ENCODE data around the gene TMEM175. TPM values are rescaled to one million over a fixed set of nuclear protein-coding genes. Genes with fewer than 3 reads are reported as not detected.

The TMEM175 gene
- total RNA-seq, 1 experiment from 2014 or later = 22.3 TPM

GRCh38 chr4:956531-957230 is 24.4 kb downstream of the TMEM175 start:
- no peaks in the 10 kb centered on the region for H3K27me3 Mint-ChIP-seq (ENCODE audit: insufficient read depth, unreplicated experiment)
- Histone ChIP-seq H3K4me3 (ENCODE audit: low read depth, low read length) (no peak overlapping the region), H3K27me3 (replicated peaks; ENCODE audit: control insufficient read depth, insufficient read depth, low read length) (no peaks in the 10 kb centered on the region), H3K36me3 (ENCODE audit: control insufficient read depth, insufficient read depth, low read length) (no peaks in the 10 kb centered on the region), H3K4me1 (no peaks in the 10 kb centered on the region), H3K9me3 (no peaks in the 10 kb centered on the region)
- no peak for DNase-seq
- H3K27ac Mint-ChIP-seq (ENCODE audit: unreplicated experiment) = no peak overlapping the region
- peaks cover 25% of the 10 kb centered on the region for H3K36me3 Mint-ChIP-seq (ENCODE audit: insufficient read depth, unreplicated experiment)
- H3K9me3 Mint-ChIP-seq (ENCODE audit: unreplicated experiment) = no peaks in the 10 kb centered on the region
- no peak for TF ChIP-seq CTCF (IDR thresholded peaks at IDR 0.05; ENCODE audit: insufficient read depth in 1 of 2, low read depth in 1 of 2, low read length in 1 of 2, severe bottlenecking in 1 of 2, unreplicated experiment in 1 of 2)
- intact Hi-C loops (cut with micrococcal nuclease; ENCODE audit: unreplicated experiment) = no loop called here
- ChIA-PET CTCF (no interaction called here), POLR2A (no interaction called here)
- no peaks in the 10 kb centered on the region for H3K4me1 Mint-ChIP-seq (ENCODE audit: low read depth, unreplicated experiment)
- H3K4me3 Mint-ChIP-seq (ENCODE audit: unreplicated experiment) = no peak overlapping the region
- no TSS peak for BruUV-seq (replicated peaks)

GRCh38 chr4:957231-957580 is 24.9 kb downstream of the TMEM175 start:
- H3K4me3 ChIP-seq (ENCODE audit: low read depth, low read length) = no peak overlapping the region
- intact Hi-C loops (cut with micrococcal nuclease; ENCODE audit: unreplicated experiment) = no loop called here
- H3K4me1 ChIP-seq = no peaks in the 10 kb centered on the region
- POLR2A ChIA-PET = no interaction called here
- CTCF ChIA-PET = no interaction called here
- no peak for DNase-seq
- no peaks in the 10 kb centered on the region for H3K9me3 ChIP-seq
- Mint-ChIP-seq H3K36me3 (ENCODE audit: insufficient read depth, unreplicated experiment) (peaks cover 25% of the 10 kb centered on the region), H3K9me3 (ENCODE audit: unreplicated experiment) (no peaks in the 10 kb centered on the region), H3K27ac (ENCODE audit: unreplicated experiment) (no peak overlapping the region), H3K27me3 (ENCODE audit: insufficient read depth, unreplicated experiment) (no peaks in the 10 kb centered on the region), H3K4me1 (ENCODE audit: low read depth, unreplicated experiment) (no peaks in the 10 kb centered on the region), H3K4me3 (ENCODE audit: unreplicated experiment) (no peak overlapping the region)
- no peaks in the 10 kb centered on the region for H3K36me3 ChIP-seq (ENCODE audit: control insufficient read depth, insufficient read depth, low read length)
- no peaks in the 10 kb centered on the region for H3K27me3 ChIP-seq (replicated peaks; ENCODE audit: control insufficient read depth, insufficient read depth, low read length)
- no peak for TF ChIP-seq CTCF (IDR thresholded peaks at IDR 0.05; ENCODE audit: insufficient read depth in 1 of 2, low read depth in 1 of 2, low read length in 1 of 2, severe bottlenecking in 1 of 2, unreplicated experiment in 1 of 2)
- BruUV-seq (replicated peaks) = no TSS peak

GRCh38 chr4:957581-958313 is 25.5 kb downstream of the TMEM175 start:
- Histone ChIP-seq H3K27me3 (replicated peaks; ENCODE audit: control insufficient read depth, insufficient read depth, low read length) (no peaks in the 10 kb centered on the region), H3K4me1 (no peaks in the 10 kb centered on the region), H3K9me3 (no peaks in the 10 kb centered on the region), H3K4me3 (ENCODE audit: low read depth, low read length) (no peak overlapping the region), H3K36me3 (ENCODE audit: control insufficient read depth, insufficient read depth, low read length) (no peaks in the 10 kb centered on the region)
- no peak overlapping the region for H3K4me3 Mint-ChIP-seq (ENCODE audit: unreplicated experiment)
- ChIA-PET CTCF (no interaction called here), POLR2A (no interaction called here)
- no peaks in the 10 kb centered on the region for H3K27me3 Mint-ChIP-seq (ENCODE audit: insufficient read depth, unreplicated experiment)
- intact Hi-C loops (cut with micrococcal nuclease; ENCODE audit: unreplicated experiment) = no loop called here
- H3K4me1 Mint-ChIP-seq (ENCODE audit: low read depth, unreplicated experiment) = no peaks in the 10 kb centered on the region
- DNase-seq = no peak
- H3K27ac Mint-ChIP-seq (ENCODE audit: unreplicated experiment) = no peak overlapping the region
- H3K9me3 Mint-ChIP-seq (ENCODE audit: unreplicated experiment) = no peaks in the 10 kb centered on the region
- H3K36me3 Mint-ChIP-seq (ENCODE audit: insufficient read depth, unreplicated experiment) = peaks cover 25% of the 10 kb centered on the region
- no TSS peak for BruUV-seq (replicated peaks)
- no peak for TF ChIP-seq CTCF (IDR thresholded peaks at IDR 0.05; ENCODE audit: insufficient read depth in 1 of 2, low read depth in 1 of 2, low read length in 1 of 2, severe bottlenecking in 1 of 2, unreplicated experiment in 1 of 2)
